Activated T-cell treated with anti-CD3 and anti-CD28 coated beads, Interleukin-2, amount 50 U/mL, for 1 hour (primary cell): ENCODE data around the gene HIGD1A.
"Not testable (repeated sequence)": the region's sequence is repeated elsewhere in the genome, so short reads cannot be mapped to it uniquely, and the experiment has no call there.

Source experiments
- DNase-seq: peaks from one replicate; pipeline ENCODE4 v3.0.0-alpha.2; 2020

HIGD1A gene

GRCh38 chr3:42829083-42829627 is 24.9 kb upstream of the HIGD1A start:
- DNase-seq: no peak

GRCh38 chr3:42827654-42828053 is 23.4 kb upstream of the HIGD1A start:
- DNase-seq: no peak

DNA sequence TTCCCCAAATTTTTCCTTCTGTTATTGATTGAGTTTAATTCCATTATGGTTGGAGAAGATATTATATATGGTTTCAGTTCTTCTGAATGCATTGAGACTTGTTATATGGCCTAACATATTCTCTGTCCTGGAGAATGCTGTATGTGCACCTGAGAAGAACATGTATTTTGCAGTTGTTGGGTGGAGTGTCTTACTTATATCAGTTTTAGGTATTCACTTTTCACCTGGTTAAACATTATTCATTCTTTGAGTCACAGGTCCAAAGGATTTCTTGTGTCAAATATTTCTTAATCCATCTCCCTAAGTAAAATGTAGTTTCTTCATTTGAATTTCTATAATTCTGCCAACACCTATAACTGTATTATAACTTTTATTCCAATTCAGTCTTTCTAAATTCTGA is 22.7 kb upstream of the HIGD1A start:
- DNase-seq: no peak

DNA sequence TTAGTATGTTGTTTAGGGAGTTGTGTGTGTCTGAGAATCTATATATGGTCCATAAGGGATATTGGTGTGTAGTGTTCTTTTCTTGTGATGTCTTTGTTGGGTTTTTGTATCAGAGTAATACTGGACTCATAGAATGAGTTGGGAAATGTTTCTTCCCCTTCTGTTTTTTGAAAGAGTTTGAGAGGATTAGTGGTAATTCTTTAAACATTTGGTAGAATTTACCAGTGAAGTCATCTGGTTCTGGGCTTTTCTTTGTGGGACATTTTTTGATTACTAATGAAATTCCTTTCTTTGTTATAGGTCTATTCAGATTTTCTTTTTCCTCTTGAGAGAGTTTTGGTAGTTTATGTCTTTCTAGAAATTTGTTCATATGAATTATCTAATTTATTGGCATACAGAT is 21.9 kb upstream of the HIGD1A start:
- DNase-seq: no peak

- no peak for DNase-seq
These were observed 19.1 kb upstream of the HIGD1A start for GRCh38 chr3:42823351-42823750.

DNA sequence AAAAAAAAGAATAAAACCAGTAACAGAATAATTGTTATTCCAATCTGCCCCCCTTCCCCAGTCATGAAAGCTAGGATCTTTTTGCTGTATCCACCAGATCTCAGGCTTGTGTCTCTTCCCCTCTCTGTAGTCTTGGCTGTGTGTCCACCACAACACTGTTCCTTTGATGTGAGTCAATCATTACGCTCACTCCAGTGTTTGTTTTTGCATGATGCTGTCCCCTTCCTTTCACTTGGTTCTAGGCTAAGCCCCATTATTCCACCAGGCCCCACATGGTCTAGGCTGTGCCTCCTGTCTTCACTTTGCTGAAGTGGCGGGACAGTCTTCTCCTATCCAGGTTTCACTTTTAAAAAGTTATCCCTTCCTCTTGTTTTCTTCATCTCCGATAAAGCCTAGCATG is 18.5 kb upstream of the HIGD1A start:
- DNase-seq: no peak

- DNase-seq: no peak
These were observed 16.4 kb upstream of the HIGD1A start for GRCh38 chr3:42820746-42821051.

- DNase-seq: no peak
These were observed 15.2 kb upstream of the HIGD1A start for GRCh38 chr3:42819351-42819965.

DNA sequence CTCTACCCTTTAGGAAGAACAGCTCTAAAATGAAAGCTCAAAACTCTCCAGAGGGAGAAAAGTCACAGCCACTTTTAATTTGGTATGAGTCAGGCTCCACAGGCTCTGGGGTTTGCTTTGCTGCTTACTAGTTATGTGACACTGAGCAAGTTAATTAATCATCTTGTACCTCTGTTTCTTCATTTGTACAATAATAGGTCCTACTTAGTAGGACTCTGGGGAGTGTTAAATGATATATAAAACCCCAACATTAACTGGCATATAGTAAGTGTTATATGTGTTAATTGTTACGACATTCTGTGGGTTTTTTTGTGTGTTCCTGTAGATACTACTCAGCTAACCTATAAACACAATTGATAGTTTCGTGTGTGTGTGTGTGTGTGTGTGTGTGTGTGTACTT is 11.5 kb upstream of the HIGD1A start:
- no peak for DNase-seq

DNA sequence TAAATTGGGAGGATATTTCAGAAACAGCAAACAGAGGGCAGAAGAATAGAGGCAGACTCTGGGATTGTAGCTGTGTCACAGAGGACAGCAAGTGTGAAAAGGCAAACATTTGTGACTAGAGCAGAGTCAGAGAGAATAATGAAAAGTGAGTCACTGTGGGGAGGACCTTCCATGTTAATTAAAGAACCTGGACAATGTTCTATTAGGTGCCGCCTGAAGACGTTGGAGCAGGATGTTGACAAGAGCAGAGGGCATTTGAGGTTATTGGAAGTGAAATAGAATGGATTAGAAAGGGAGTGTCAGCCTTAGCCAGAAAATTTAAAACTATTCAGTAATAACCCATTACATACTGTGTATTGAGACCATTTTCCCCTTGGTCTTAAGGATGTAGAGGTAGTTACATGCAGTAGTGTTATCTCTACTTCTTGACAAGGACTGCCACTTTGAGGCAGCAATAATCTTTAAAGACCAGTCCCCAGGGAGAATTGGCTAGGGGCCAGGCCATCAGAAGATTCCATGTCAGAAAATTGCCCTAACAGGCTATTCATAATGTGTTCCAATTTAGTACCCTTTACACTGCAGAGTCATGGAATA is 10.7 kb upstream of the HIGD1A start:
- DNase-seq: no peak

DNA sequence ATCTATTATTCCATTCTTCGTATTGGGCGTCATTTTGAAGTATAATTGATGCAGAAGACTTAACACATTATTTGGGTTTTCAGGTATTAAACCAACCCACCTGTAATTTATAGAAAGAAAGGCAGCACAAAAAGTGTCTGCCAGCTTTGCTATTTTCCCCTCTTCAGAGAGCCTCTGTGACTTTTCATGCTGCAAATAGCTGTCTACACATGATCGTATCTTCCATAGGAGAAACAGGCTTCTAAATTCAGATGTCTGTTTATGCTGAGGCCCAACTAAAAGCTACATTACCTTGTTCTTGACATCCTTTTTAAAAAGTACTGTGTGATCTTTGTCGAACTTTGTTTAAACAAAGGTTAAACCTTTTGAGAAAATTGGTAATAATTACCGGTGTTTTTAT is 10.0 kb upstream of the HIGD1A start:
- DNase-seq: no peak

GRCh38 chr3:42811118-42811883 is 7.0 kb upstream of the HIGD1A start:
- not testable (repeated sequence) for DNase-seq

GRCh38 chr3:42810706-42811105 is 6.4 kb upstream of the HIGD1A start:
- not testable (repeated sequence) for DNase-seq

GRCh38 chr3:42809202-42809601 is 4.9 kb upstream of the HIGD1A start, which contains the start of gene ACKR2:
ACKR2 (plus strand) TSS chr3:42809445; CDS start chr3:42864503, 55,058 bp downstream.
- no peak for DNase-seq

DNA sequence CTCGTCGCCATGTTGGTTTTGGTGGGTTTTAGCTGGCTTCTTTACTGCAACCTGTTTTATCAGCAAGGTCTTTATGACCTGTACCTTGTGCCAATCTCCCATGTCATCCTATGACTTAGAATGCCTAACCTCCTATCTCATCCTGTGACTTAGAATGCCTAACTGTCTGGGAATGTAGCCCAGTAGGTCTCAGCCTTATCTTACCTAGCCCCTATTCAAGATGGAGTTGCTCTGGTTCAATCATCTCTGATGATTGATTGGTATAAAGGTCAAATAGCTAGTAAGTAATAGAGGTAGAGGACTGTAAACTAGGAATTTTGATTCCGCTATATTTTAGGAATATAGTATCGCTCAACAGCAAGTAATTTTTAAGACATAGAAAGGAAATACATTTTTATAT is 3.6 kb upstream of the HIGD1A start:
- no peak for DNase-seq

DNA sequence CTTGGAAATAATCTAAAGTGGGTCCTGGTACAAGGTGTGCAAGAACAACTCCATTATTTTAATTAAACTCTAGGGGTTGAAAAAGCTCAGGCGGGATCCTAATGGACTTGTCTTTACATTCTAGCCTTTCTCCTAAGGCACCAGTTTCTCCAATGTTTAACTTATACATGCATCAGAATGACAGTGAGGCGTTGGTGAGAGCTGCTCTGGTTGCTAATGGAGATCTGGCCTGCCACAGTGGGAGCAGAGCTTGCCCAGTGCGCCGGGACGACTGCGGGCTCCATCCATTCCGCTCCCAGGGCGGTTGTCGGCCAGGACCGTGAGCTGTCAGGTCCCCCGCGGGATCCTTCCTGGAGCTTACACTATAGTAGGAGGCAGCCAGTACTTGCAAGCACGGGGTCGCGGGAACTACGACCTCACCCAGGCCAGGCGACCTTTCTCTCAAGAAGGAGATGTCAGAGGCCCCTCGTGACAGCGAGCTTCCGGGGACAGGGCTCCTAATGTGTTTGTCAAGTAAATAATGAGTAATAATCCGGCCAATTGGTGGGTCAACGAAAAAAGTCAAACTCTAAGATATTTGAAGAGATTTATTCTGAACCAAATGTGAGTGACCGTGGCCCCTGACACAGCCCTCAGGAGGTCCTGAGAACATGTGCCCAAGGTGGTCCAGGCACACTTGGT is 991 bp upstream of the HIGD1A start:
- no peak for DNase-seq

DNA sequence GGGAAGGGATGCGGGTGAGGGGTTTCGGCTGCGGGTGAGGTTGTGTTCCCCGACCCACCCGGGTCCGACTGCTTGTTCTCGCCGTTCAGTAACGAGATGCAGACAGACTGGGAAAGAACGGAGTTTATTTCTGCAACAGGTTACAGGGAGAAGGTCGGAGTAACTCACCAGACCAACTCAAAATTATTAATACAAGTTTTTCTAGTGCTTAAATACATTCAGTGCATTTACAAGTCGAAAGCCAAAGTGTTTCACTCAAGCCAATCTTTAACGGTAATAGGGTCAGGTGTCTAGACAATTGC is 492 bp upstream of the HIGD1A start:
- DNase-seq: no peak

GRCh38 chr3:42803414-42804105 is 730 bp downstream of the HIGD1A start:
- no peak for DNase-seq

GRCh38 chr3:42802876-42803413 is 1.3 kb downstream of the HIGD1A start:
- no peak for DNase-seq

DNA sequence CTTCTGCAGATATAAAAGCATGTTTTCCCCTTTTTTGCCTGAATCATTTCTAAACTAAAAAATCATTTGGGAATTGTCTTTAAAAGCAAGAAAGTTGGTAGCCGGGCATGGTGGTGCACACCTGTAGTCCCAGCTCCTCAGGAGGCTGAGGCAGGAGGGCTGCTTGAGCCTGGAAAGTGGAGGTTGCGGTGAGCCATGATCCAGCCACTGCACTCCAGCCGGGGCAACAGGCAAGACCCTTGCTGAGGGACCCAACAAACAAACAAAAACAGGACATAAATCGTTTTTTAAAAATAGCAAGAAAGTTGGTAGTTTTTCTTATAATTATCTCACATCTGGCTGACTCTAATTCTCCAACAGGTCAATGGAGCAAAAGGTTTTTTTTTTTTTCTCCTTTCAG is 2.5 kb downstream of the HIGD1A start:
- no peak for DNase-seq

DNA sequence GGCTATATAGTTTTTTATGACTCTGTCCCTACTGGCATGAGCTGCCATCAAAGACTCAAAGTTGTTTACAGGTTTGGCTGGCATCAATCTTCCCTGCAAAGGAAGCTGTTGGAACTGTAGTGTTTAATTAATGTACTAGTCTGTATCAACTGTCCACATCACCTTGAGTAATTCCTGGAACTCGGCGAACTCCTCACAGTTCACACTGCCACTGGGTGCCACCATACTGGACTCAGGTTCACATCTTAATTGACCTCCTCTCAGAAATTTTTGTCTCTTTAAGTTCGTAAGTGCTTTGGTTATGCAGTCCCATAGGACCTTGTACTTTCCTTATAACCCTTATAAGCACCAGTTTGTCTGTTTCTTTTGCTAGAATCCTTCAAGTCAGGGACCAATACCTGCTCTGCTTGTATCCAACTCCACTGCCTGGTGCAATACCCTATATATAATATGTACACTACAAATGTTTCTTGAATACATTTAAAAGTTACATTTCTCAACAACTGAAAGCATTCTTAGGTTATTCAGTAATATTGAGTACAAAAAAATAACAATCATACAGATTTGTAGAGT is 3.2 kb downstream of the HIGD1A start:
- DNase-seq: no peak

- DNase-seq: no peak
These were observed 4.0 kb downstream of the HIGD1A start for GRCh38 chr3:42800251-42800650.

DNA sequence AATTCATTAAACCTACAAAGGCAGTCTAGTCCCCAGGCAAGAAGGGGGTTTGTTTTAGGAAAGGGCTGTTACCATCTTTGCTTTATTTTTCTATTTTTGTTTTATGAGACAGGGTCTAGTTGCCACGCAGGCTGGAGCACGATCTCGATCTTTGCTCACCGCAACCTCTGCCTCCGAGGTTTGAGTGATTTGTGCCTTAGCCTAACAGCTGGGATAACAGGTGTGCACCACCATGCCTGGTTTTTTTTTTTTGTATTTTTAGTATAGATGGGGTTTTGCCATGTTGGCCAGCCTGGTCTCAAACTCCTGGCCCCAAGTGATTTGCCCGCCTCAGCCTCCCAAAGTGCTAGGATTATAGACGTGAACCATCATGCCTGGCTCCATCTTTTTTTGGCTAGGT is 4.9 kb downstream of the HIGD1A start:
- DNase-seq: no peak
